ENCODE results near the gene ERC2. TPM values are rescaled to one million over a fixed set of nuclear protein-coding genes. Genes with fewer than 3 reads are reported as not detected.

Gene ERC2
- total and polyA plus RNA-seq, 9 donors = 0.52 to 2.0 (median 0.82) TPM

GRCh38 chr3:55804170-55805095 is 663.8 kb downstream of the ERC2 start:
- WGBS (ENCODE audit: insufficient coverage) = 44% methylated on average over 1 of the region's 7 CpGs
- DNase-seq = no peak
- H3K27me3 ChIP-seq (ENCODE audit: control insufficient read depth, insufficient read depth, low read length) = no peaks in the 10 kb centered on the region
- no peak overlapping the region for H3K27ac ChIP-seq (ENCODE audit: low read length)
- H3K36me3 ChIP-seq (ENCODE audit: control insufficient read depth, insufficient read depth, low read length) = no peaks in the 10 kb centered on the region
- H3K4me3 ChIP-seq (ENCODE audit: low read length) = no peak overlapping the region
- H3K4me1 ChIP-seq (ENCODE audit: control insufficient read depth, insufficient read depth, low read length) = no peaks in the 10 kb centered on the region
- H3K9me3 ChIP-seq (replicated peaks; ENCODE audit: control insufficient read depth, low read depth, low read length) = no peaks in the 10 kb centered on the region

- no peak overlapping the region for H3K27ac ChIP-seq (ENCODE audit: low read length)
- H3K36me3 ChIP-seq (ENCODE audit: control insufficient read depth, insufficient read depth, low read length) = no peaks in the 10 kb centered on the region
- 82% methylated on average over 4 of the region's 4 CpGs for WGBS (ENCODE audit: insufficient coverage)
- no peaks in the 10 kb centered on the region for H3K9me3 ChIP-seq (replicated peaks; ENCODE audit: control insufficient read depth, low read depth, low read length)
- no peaks in the 10 kb centered on the region for H3K4me1 ChIP-seq (ENCODE audit: control insufficient read depth, insufficient read depth, low read length)
- no peaks in the 10 kb centered on the region for H3K27me3 ChIP-seq (ENCODE audit: control insufficient read depth, insufficient read depth, low read length)
- DNase-seq = no peak
- H3K4me3 ChIP-seq (ENCODE audit: low read length) = no peak overlapping the region
Observed at GRCh38 chr3:55802816-55803215, 665.5 kb downstream of the ERC2 start.

DNA sequence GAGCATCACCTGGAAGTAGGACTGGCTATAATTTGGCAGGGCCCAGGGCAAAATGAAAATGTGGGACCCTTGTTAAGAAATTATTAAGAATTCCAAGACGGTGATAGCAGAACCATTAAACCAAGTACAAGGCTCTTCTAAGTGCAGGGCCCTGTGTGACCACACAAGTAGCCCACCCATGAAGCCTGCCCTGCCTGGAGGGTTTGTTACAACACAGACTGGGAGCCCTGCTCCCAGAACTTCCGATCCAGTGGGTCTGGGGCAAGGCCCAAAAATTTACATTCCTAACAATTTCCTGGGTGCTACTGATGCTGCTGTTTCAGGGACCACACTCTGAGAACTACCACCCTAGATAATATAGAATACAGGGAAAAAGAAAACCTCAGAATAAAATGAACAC is 666.6 kb downstream of the ERC2 start:
- no peak overlapping the region for H3K4me3 ChIP-seq (ENCODE audit: low read length)
- no peaks in the 10 kb centered on the region for H3K36me3 ChIP-seq (ENCODE audit: control insufficient read depth, insufficient read depth, low read length)
- no peaks in the 10 kb centered on the region for H3K27me3 ChIP-seq (ENCODE audit: control insufficient read depth, insufficient read depth, low read length)
- H3K4me1 ChIP-seq (ENCODE audit: control insufficient read depth, insufficient read depth, low read length) = no peaks in the 10 kb centered on the region
- H3K27ac ChIP-seq (ENCODE audit: low read length) = no peak overlapping the region
- DNase-seq = no peak
- 63% methylated on average over 1 of the region's 2 CpGs for WGBS (ENCODE audit: insufficient coverage)
- no peaks in the 10 kb centered on the region for H3K9me3 ChIP-seq (replicated peaks; ENCODE audit: control insufficient read depth, low read depth, low read length)

DNA sequence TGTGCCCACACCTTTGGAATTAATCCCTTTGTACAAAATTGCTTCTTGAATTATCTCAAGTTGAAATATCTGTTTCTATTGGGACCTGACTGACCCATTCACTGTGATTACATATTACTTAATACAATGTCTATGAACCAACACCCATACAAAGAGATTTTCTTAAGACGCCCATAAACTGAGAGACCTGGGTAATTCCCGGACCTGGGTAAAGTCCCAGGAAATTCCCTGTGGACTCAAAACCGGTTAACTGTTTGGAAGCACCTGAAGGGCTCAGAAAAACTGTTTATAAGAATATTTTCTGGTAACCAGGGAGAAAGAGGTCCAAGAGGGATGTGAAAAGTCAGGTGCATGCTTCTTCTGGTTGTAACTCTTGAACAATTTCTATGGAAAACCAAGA is 667.2 kb downstream of the ERC2 start:
- Histone ChIP-seq H3K27ac (ENCODE audit: low read length) (no peak overlapping the region), H3K4me3 (ENCODE audit: low read length) (no peak overlapping the region), H3K27me3 (ENCODE audit: control insufficient read depth, insufficient read depth, low read length) (no peaks in the 10 kb centered on the region), H3K36me3 (ENCODE audit: control insufficient read depth, insufficient read depth, low read length) (no peaks in the 10 kb centered on the region), H3K9me3 (replicated peaks; ENCODE audit: control insufficient read depth, low read depth, low read length) (no peaks in the 10 kb centered on the region), H3K4me1 (ENCODE audit: control insufficient read depth, insufficient read depth, low read length) (no peaks in the 10 kb centered on the region)
- no peak for DNase-seq
- WGBS (ENCODE audit: insufficient coverage) = 61% methylated on average over 2 of the region's 3 CpGs

DNA sequence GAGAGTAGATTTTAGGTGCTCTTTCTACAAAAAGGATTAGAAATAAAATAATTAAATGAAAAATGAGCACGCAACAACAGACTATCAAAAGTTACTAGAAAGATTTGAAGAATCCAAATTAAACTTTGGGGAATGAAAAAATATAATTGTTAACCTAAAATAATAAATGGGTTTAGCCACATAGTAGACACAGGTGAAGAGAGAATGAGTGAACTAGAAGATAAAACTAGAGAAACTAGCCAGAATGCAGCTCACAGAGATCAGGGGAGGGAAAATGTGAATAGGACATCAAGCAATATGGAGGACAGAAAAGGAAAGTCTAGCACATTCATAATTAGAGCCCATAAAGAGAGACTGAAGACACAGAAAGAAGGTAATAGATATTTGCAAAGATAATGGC is 670.5 kb downstream of the ERC2 start:
- no peak for DNase-seq
- no CpG with 5 or more reads among the region's 1 CpG for WGBS (ENCODE audit: insufficient coverage)
- H3K4me1 ChIP-seq (ENCODE audit: control insufficient read depth, insufficient read depth, low read length) = no peaks in the 10 kb centered on the region
- no peaks in the 10 kb centered on the region for H3K27me3 ChIP-seq (ENCODE audit: control insufficient read depth, insufficient read depth, low read length)
- no peaks in the 10 kb centered on the region for H3K9me3 ChIP-seq (replicated peaks; ENCODE audit: control insufficient read depth, low read depth, low read length)
- H3K4me3 ChIP-seq (ENCODE audit: low read length) = no peak overlapping the region
- no peak overlapping the region for H3K27ac ChIP-seq (ENCODE audit: low read length)
- H3K36me3 ChIP-seq (ENCODE audit: control insufficient read depth, insufficient read depth, low read length) = no peaks in the 10 kb centered on the region

DNA sequence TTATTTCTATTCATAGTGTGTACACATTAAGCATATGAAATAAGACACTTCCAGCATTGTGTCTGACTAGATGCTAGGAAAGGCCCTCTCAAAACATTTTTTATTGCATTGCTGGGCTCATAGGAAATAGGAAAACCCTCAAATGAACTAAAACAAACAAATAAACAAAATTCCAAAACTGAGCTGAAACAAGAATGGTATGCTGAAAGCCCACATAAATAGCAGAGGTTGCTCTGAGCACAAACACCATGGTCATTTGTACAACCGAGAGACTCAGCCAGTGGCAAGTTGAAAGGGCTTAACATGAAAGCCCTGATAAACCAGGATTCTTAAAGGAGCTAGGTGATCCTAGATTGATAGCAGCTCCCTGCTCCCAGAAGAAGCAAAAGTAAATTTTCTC is 671.2 kb downstream of the ERC2 start:
- no peak overlapping the region for H3K4me3 ChIP-seq (ENCODE audit: low read length)
- DNase-seq = no peak
- WGBS (ENCODE audit: insufficient coverage) = no CpG with 5 or more reads among the region's 1 CpG
- H3K27me3 ChIP-seq (ENCODE audit: control insufficient read depth, insufficient read depth, low read length) = no peaks in the 10 kb centered on the region
- no peak overlapping the region for H3K27ac ChIP-seq (ENCODE audit: low read length)
- no peaks in the 10 kb centered on the region for H3K4me1 ChIP-seq (ENCODE audit: control insufficient read depth, insufficient read depth, low read length)
- no peaks in the 10 kb centered on the region for H3K36me3 ChIP-seq (ENCODE audit: control insufficient read depth, insufficient read depth, low read length)
- no peaks in the 10 kb centered on the region for H3K9me3 ChIP-seq (replicated peaks; ENCODE audit: control insufficient read depth, low read depth, low read length)

DNA sequence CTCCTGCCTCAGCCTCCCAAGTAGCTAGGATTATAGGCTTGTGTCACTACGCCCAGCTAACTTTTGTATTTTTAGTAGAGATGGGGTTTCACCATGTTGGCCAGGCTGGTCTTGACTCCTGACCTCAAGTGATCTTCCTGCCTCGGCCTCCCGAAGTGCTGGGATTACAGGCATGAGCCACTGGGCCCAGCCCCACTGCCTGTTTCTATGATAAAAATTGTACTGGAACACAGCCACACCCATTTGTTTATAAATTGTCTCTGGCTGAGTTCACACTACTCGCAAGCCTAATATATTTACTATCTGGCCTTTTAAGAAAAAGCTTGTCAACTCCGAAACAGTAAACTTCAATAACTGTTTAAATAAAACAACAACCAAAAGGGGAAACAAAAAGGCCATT is 671.7 kb downstream of the ERC2 start:
- DNase-seq = no peak
- Histone ChIP-seq H3K4me3 (ENCODE audit: low read length) (no peak overlapping the region), H3K27ac (ENCODE audit: low read length) (no peak overlapping the region), H3K9me3 (replicated peaks; ENCODE audit: control insufficient read depth, low read depth, low read length) (no peaks in the 10 kb centered on the region), H3K27me3 (ENCODE audit: control insufficient read depth, insufficient read depth, low read length) (no peaks in the 10 kb centered on the region), H3K36me3 (ENCODE audit: control insufficient read depth, insufficient read depth, low read length) (no peaks in the 10 kb centered on the region), H3K4me1 (ENCODE audit: control insufficient read depth, insufficient read depth, low read length) (no peaks in the 10 kb centered on the region)
- no CpG with 5 or more reads among the region's 5 CpGs for WGBS (ENCODE audit: insufficient coverage)

DNA sequence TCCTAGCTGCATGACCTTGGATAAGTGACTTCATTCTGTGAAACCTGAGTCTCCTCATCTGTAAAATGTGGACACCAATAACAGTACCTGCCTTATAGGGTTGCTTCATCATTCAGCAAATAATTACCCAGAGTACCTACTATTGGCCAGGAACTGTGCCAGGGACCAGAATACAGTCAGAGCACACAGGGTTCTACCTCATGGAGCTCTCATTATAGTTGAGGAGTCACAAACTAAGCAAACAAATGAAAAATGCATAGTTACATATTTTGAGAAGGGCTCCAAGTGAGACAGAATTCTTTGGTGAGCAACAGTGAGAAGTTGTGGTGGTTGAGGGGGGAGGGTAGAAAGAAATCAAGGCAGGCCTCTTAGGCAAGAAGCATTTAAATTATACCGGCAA is 672.5 kb downstream of the ERC2 start:
- H3K4me1 ChIP-seq (ENCODE audit: control insufficient read depth, insufficient read depth, low read length) = no peaks in the 10 kb centered on the region
- H3K36me3 ChIP-seq (ENCODE audit: control insufficient read depth, insufficient read depth, low read length) = no peaks in the 10 kb centered on the region
- WGBS (ENCODE audit: insufficient coverage) = 90% methylated on average over 1 of the region's 1 CpG
- H3K27ac ChIP-seq (ENCODE audit: low read length) = no peak overlapping the region
- no peaks in the 10 kb centered on the region for H3K9me3 ChIP-seq (replicated peaks; ENCODE audit: control insufficient read depth, low read depth, low read length)
- H3K27me3 ChIP-seq (ENCODE audit: control insufficient read depth, insufficient read depth, low read length) = no peaks in the 10 kb centered on the region
- no peak overlapping the region for H3K4me3 ChIP-seq (ENCODE audit: low read length)
- DNase-seq = no peak

GRCh38 chr3:55795296-55795695 is 673.0 kb downstream of the ERC2 start:
- no peaks in the 10 kb centered on the region for H3K36me3 ChIP-seq (ENCODE audit: control insufficient read depth, insufficient read depth, low read length)
- WGBS (ENCODE audit: insufficient coverage) = 73% methylated on average over 4 of the region's 6 CpGs
- H3K9me3 ChIP-seq (replicated peaks; ENCODE audit: control insufficient read depth, low read depth, low read length) = no peaks in the 10 kb centered on the region
- H3K4me3 ChIP-seq (ENCODE audit: low read length) = no peak overlapping the region
- no peaks in the 10 kb centered on the region for H3K27me3 ChIP-seq (ENCODE audit: control insufficient read depth, insufficient read depth, low read length)
- DNase-seq = no peak
- no peak overlapping the region for H3K27ac ChIP-seq (ENCODE audit: low read length)
- no peaks in the 10 kb centered on the region for H3K4me1 ChIP-seq (ENCODE audit: control insufficient read depth, insufficient read depth, low read length)

- DNase-seq = no peak
- H3K4me3 ChIP-seq (ENCODE audit: low read length) = no peak overlapping the region
- WGBS (ENCODE audit: insufficient coverage) = 20% methylated on average over 1 of the region's 2 CpGs
- no peak overlapping the region for H3K27ac ChIP-seq (ENCODE audit: low read length)
- no peaks in the 10 kb centered on the region for H3K4me1 ChIP-seq (ENCODE audit: control insufficient read depth, insufficient read depth, low read length)
- no peaks in the 10 kb centered on the region for H3K36me3 ChIP-seq (ENCODE audit: control insufficient read depth, insufficient read depth, low read length)
- no peaks in the 10 kb centered on the region for H3K9me3 ChIP-seq (replicated peaks; ENCODE audit: control insufficient read depth, low read depth, low read length)
- no peaks in the 10 kb centered on the region for H3K27me3 ChIP-seq (ENCODE audit: control insufficient read depth, insufficient read depth, low read length)
Observed at GRCh38 chr3:55792742-55793141, 675.5 kb downstream of the ERC2 start.

Data from muscle of leg (tissue), 11 donors.